ENCODE results near the gene PBXIP1.

The PBXIP1 gene

DNA sequence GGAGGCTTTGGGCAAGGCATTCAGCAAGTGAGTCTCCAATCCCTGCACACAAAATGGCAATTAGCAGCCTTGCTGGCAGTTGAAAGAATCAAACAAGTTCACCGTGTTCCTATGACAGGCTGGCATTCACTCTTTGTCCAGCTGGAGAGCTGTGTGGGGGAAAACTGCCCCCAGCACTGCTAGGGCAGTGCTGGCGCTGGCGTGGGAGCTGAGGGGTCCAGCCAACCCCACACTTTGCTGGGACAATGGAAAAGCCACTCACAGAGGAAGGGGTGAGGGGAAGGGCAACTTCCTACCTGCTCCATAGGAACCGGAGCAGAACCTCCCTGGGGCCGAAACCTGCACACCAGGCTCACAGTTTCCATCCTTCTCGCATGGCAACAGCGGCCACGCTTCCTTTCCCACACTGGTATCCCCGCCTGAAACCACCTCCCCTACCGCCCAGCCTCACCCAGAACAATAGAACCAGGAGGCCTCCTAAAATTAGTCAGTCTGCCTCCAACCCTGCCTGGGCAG, 59.1 kb downstream of the PBXIP1 start:
- in situ Hi-C loops (cut with HindIII; ENCODE audit: low pct_unique_long_range_greater_than_20kb, low sequenced_read_pairs), result no loop called here
- TF ChIP-seq JUND (IDR thresholded peaks at IDR 0.05; ENCODE audit: low read depth), result no peak
- DNase-seq (ENCODE audit: low read depth in 1 of 2, low spot score in 1 of 2), result no peak

DNA sequence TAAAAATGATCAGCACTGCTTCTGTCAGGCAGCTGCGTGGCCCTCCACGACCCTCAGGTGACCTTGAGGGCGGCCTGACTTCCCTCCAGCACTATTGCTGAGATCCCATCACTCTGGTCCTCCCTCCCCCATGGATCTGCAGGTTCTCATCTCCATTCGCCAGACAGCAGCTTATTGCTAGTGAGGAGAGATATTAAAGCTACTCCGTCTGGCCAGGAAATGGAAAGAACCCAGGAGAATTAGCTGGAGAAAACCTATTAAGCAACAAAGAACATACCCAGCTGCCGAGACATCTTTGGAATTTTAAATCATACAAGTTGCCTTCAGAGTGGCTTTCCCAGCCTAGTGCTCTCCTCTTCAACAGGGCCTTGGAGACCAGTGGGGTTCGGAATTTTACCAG, 60.1 kb downstream of the PBXIP1 start:
- in situ Hi-C loops (cut with HindIII; ENCODE audit: low pct_unique_long_range_greater_than_20kb, low sequenced_read_pairs), result no loop called here
- no peak for DNase-seq (ENCODE audit: low read depth in 1 of 2, low spot score in 1 of 2)
- no peak for TF ChIP-seq JUND (IDR thresholded peaks at IDR 0.05; ENCODE audit: low read depth)

All from T47D (cell line).